Tibial nerve (tissue), 4 donors: ENCODE measurements around the gene ZNF735. TPM values are rescaled to one million over a fixed set of nuclear protein-coding genes. Genes with fewer than 3 reads are reported as not detected.
"Not testable (repeated sequence)": the region's sequence is repeated elsewhere in the genome, so short reads cannot be mapped to it uniquely, and the experiment has no call there.

ENCODE experiments used
- DNase-seq, 2 donors: peaks; one replicate each; pipeline ENCODE4 v3.0.0-alpha.2; 2019; ENCODE audit warnings: low spot score in 2 of 2
- H3K27ac ChIP-seq, 4 donors: fragments of 200-600 bp; sonication (generic) in 3 of 4; one replicate each; pipeline ENCODE4 v1.5.1; 2017 to 2019; ENCODE audit warnings: mild to moderate bottlenecking in 1 of 4
- H3K27me3 ChIP-seq, 2 donors: fragments of 200-600 bp; sonication (generic) in 1 of 2; one replicate each; pipeline versions ENCODE4 v1.5.1 to v1.6.0; 2017 to 2019
- H3K36me3 ChIP-seq, 3 donors: fragments of 200-600 bp; sonication (generic); one replicate each; pipeline ENCODE4 v1.5.1; 2018 to 2019
- H3K4me1 ChIP-seq, 4 donors: fragments of 200-600 bp; sonication (generic) in 3 of 4; one replicate each; pipeline ENCODE4 v1.5.1; 2017 to 2019
- H3K4me3 ChIP-seq, 4 donors: fragments of 200-600 bp; sonication (generic) in 3 of 4; one replicate each; pipeline ENCODE4 v1.5.1; 2017 to 2019; ENCODE audit warnings: mild to moderate bottlenecking in 1 of 4, moderate library complexity in 1 of 4
- H3K9me3 ChIP-seq, 4 donors: fragments of 200-600 bp; sonication (generic) in 3 of 4; one replicate each; pipeline ENCODE4 v1.5.1; 2017 to 2019
- CTCF ChIP-seq, 5 experiments: fragments of 200-600 bp in 3 of 5; fragments of 450-650 bp in 2 of 5; sonication (generic) in 3 of 5; IDR thresholded peaks; one replicate each; pipeline ENCODE4 v1.5.1; 2016 to 2019; ENCODE audit warnings: antibody characterized with exemption in 5 of 5, mild to moderate bottlenecking in 3 of 5, moderate library complexity in 2 of 5
- EP300 ChIP-seq, 2 donors: sonication (generic); formaldehyde crosslinking; IDR thresholded peaks; one replicate each; pipeline ENCODE4 v1.6.1; 2017; ENCODE audit warnings: antibody characterized with exemption in 2 of 2, mild to moderate bottlenecking in 1 of 2
- POLR2A ChIP-seq, 2 donors: fragments of 450-650 bp; IDR thresholded peaks; one replicate each; pipeline ENCODE4 v1.6.1; 2017; ENCODE audit warnings: antibody characterized with exemption in 2 of 2, mild to moderate bottlenecking in 2 of 2, moderate library complexity in 2 of 2
- WGBS, 2 donors: methylation state at CpG; one replicate each; pipeline ENCODE4 v1.1.5; 2018; 5-methylcytosine and 5-hydroxymethylcytosine counted together
- total RNA-seq, 4 donors: library from RNA; depleted of rRNA; stranded (reverse); fragments of >200 nt; gene quantifications; one replicate each; pipeline ENCODE4 v1.1.0, GENCODE V29; 2016

Gene ZNF735
- total RNA-seq = not detected

- Histone ChIP-seq H3K36me3 (no peaks in the 10 kb centered on the region), H3K4me1 (no peaks in the 10 kb centered on the region), H3K9me3 (peaks cover 0 to 34% (median 0%) of the 10 kb centered on the region in 4 donors), H3K4me3 (no peak within 1 kb of the TSS), H3K27ac (no peak within 1 kb of the TSS), H3K27me3 (no peaks in the 10 kb centered on the region)
- WGBS, 2 donors = 84 to 85% methylated on average over 13 of the region's 13 CpGs
- TF ChIP-seq CTCF (IDR thresholded peaks at IDR 0.05) (no peak), POLR2A (IDR thresholded peaks at IDR 0.05) (no peak), EP300 (IDR thresholded peaks at IDR 0.05) (no peak)
- no peak for DNase-seq
Observed at GRCh38 chr7:64206903-64207302, at the start of gene ZNF735. Gene ZNF735 (plus strand): TSS chr7:64207203. CDS start chr7:64207203, 0 bp downstream.

- not testable (repeated sequence) for H3K4me1 ChIP-seq, H3K36me3 ChIP-seq, H3K27ac ChIP-seq, H3K27me3 ChIP-seq, H3K4me3 ChIP-seq, DNase-seq
- H3K9me3 ChIP-seq = peaks cover 0 to 17% (median 0%) of the 10 kb centered on the region in 4 donors
- WGBS, 2 donors = 77% methylated on average over 2 of the region's 2 CpGs
Observed at GRCh38 chr7:64170974-64171373, 36.0 kb upstream of the ZNF735 start.

GRCh38 chr7:64174328-64174727, 32.7 kb upstream of the ZNF735 start:
- Histone ChIP-seq H3K4me1 (no peaks in the 10 kb centered on the region), H3K36me3 (no peaks in the 10 kb centered on the region), H3K27me3 (no peaks in the 10 kb centered on the region), H3K27ac (no peak overlapping the region), H3K4me3 (no peak overlapping the region), H3K9me3 (peaks cover 0 to 12% (median 0%) of the 10 kb centered on the region in 4 donors)
- 64 to 85% methylated on average over 5 of the region's 5 CpGs for WGBS, 2 donors
- no peak for DNase-seq
- TF ChIP-seq CTCF (IDR thresholded peaks at IDR 0.05) (no peak), EP300 (IDR thresholded peaks at IDR 0.05) (no peak), POLR2A (IDR thresholded peaks at IDR 0.05) (no peak)

GRCh38 chr7:64174941-64175340, 32.1 kb upstream of the ZNF735 start:
- TF ChIP-seq EP300 (IDR thresholded peaks at IDR 0.05) (no peak), POLR2A (IDR thresholded peaks at IDR 0.05) (no peak), CTCF (IDR thresholded peaks at IDR 0.05) (no peak)
- WGBS, 2 donors = 42 to 48% methylated on average over 7 of the region's 7 CpGs
- no peak for DNase-seq

GRCh38 chr7:64180989-64181388, 26.0 kb upstream of the ZNF735 start:
- TF ChIP-seq CTCF (IDR thresholded peaks at IDR 0.05) (peak in 2 of 5 experiments; percentile 5 to 9), EP300 (IDR thresholded peaks at IDR 0.05) (no peak)
- 49 to 51% methylated on average over 4 of the region's 4 CpGs for WGBS, 2 donors

More at GRCh38 chr7:64174941-64175340, 32.1 kb upstream of the ZNF735 start:
- no peak overlapping the region for H3K4me3 ChIP-seq
- H3K9me3 ChIP-seq = peaks cover 0 to 9% (median 0%) of the 10 kb centered on the region in 4 donors
- no peaks in the 10 kb centered on the region for H3K27me3 ChIP-seq
- no peaks in the 10 kb centered on the region for H3K4me1 ChIP-seq
- no peak overlapping the region for H3K27ac ChIP-seq
- H3K36me3 ChIP-seq = no peaks in the 10 kb centered on the region

GRCh38 chr7:64181586-64181985, 25.4 kb upstream of the ZNF735 start:
- WGBS, 2 donors = 58 to 60% methylated on average over 24 to 40 of the region's 46 CpGs
- no peak for DNase-seq
- H3K27ac ChIP-seq = no peak overlapping the region
- H3K9me3 ChIP-seq = peaks cover 0 to 44% (median under 1%) of the 10 kb centered on the region in 4 donors
- H3K36me3 ChIP-seq = no peaks in the 10 kb centered on the region
- no peak overlapping the region for H3K4me3 ChIP-seq
- TF ChIP-seq CTCF (IDR thresholded peaks at IDR 0.05) (no peak), EP300 (IDR thresholded peaks at IDR 0.05) (no peak), POLR2A (IDR thresholded peaks at IDR 0.05) (no peak)
- H3K27me3 ChIP-seq = no peaks in the 10 kb centered on the region
- H3K4me1 ChIP-seq = no peaks in the 10 kb centered on the region

More at GRCh38 chr7:64180989-64181388, 26.0 kb upstream of the ZNF735 start:
- Histone ChIP-seq H3K27ac (no peak overlapping the region), H3K27me3 (no peaks in the 10 kb centered on the region), H3K4me1 (no peaks in the 10 kb centered on the region), H3K36me3 (no peaks in the 10 kb centered on the region), H3K9me3 (peaks cover 0 to 41% (median 0%) of the 10 kb centered on the region in 4 donors), H3K4me3 (no peak overlapping the region)
- no peak for DNase-seq
